ENCODE results near the gene QRICH1. TPM values are rescaled to one million over a fixed set of nuclear protein-coding genes. Genes with fewer than 3 reads are reported as not detected.
A peak's percentile ranks its signal among the peaks of the same experiment; 100 is the strongest.

QRICH1 gene
- total and polyA plus RNA-seq, 2 of the 13 experiments (the other 11 are each of a cell fraction or from before 2014, with no cell fraction given): 52.6 to 102 TPM

DNA sequence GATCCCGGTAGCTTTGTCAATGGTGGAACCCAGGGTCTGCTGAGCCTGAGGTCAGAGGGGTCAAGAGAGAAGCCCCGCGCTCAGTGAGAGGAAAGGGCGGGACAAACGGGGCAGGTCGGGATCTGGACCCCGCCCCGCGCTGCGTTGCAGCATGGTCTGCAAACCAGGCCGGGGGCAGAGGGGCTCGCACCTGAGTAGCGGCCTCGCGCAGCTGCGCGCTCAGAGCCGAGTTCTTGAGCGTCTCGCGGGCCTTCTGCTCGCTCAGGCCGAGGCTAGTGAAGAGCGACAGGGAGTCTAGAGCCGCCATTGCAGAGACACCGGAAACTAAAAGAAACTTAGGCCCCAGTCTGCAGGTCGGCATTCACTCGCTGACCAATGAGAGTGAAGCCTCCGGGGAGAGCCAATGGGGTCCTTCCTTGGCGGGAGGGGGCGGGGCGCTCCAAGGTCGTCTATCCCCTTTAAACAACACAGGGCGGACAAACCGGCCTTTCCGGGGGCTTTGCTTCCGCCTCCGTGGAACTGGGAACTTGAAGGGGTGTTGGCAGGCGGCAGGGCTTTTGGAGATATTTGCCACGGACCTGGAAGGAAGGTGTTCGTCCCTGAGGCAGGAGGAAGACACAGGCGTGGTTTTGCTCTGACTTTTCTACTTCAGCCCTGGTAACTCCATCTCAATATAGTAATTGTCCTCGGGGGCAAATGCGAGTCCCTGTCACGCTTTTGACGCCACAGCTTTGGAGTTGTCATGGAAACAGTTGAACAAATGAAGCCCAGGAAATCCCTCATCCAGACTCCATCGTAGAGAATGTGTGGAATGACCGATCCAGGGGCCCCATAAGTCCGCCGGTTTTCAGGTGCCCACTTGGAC, 10.8 kb upstream of the QRICH1 start, which contains the start of gene QARS1 (continued):
- TF ChIP-seq, protein P1, sequence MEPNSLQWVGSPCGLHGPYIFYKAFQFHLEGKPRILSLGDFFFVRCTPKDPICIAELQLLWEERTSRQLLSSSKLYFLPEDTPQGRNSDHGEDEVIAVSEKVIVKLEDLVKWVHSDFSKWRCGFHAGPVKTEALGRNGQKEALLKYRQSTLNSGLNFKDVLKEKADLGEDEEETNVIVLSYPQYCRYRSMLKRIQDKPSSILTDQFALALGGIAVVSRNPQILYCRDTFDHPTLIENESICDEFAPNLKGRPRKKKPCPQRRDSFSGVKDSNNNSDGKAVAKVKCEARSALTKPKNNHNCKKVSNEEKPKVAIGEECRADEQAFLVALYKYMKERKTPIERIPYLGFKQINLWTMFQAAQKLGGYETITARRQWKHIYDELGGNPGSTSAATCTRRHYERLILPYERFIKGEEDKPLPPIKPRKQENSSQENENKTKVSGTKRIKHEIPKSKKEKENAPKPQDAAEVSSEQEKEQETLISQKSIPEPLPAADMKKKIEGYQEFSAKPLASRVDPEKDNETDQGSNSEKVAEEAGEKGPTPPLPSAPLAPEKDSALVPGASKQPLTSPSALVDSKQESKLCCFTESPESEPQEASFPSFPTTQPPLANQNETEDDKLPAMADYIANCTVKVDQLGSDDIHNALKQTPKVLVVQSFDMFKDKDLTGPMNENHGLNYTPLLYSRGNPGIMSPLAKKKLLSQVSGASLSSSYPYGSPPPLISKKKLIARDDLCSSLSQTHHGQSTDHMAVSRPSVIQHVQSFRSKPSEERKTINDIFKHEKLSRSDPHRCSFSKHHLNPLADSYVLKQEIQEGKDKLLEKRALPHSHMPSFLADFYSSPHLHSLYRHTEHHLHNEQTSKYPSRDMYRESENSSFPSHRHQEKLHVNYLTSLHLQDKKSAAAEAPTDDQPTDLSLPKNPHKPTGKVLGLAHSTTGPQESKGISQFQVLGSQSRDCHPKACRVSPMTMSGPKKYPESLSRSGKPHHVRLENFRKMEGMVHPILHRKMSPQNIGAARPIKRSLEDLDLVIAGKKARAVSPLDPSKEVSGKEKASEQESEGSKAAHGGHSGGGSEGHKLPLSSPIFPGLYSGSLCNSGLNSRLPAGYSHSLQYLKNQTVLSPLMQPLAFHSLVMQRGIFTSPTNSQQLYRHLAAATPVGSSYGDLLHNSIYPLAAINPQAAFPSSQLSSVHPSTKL (CRISPR knock-in tag; IDR thresholded peaks at IDR 0.05): peak; percentile 12; the same call in 1 of the 2 replicates
- TF ChIP-seq FOXK1 (CRISPR knock-in tag; IDR thresholded peaks at IDR 0.05; ENCODE audit: borderline replicate concordance, low read depth): peak; percentile 54; the same call in 1 of the 2 replicates
- TF ChIP-seq, protein P2, sequence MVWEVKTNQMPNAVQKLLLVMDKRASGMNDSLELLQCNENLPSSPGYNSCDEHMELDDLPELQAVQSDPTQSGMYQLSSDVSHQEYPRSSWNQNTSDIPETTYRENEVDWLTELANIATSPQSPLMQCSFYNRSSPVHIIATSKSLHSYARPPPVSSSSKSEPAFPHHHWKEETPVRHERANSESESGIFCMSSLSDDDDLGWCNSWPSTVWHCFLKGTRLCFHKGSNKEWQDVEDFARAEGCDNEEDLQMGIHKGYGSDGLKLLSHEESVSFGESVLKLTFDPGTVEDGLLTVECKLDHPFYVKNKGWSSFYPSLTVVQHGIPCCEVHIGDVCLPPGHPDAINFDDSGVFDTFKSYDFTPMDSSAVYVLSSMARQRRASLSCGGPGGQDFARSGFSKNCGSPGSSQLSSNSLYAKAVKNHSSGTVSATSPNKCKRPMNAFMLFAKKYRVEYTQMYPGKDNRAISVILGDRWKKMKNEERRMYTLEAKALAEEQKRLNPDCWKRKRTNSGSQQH (CRISPR knock-in tag; IDR thresholded peaks at IDR 0.05; ENCODE audit: low read depth): 0 out of 2 replicates have a peak, but pooled peaks have one; percentile 12
- TF ChIP-seq EZH2 (conservative IDR thresholded peaks at IDR 0.05; ENCODE audit: low read depth, low read length): no peak
- no peak for TF ChIP-seq NONO (IDR thresholded peaks at IDR 0.05)
- peak; percentile 59; the same call in 1 of the 2 replicates for TF ChIP-seq NONO (CRISPR knock-in tag; conservative IDR thresholded peaks at IDR 0.05)
- 0 out of 2 replicates have a peak, but pooled peaks have one; percentile 26 for TF ChIP-seq ZNF12 (CRISPR knock-in tag; IDR thresholded peaks at IDR 0.05)
- no peak for TF ChIP-seq ZNF850 (CRISPR knock-in tag; conservative IDR thresholded peaks at IDR 0.05)
- TF ChIP-seq KMT2A (CRISPR knock-in tag; IDR thresholded peaks at IDR 0.05): peak; percentile 68
- TF ChIP-seq MEF2D (CRISPR knock-in tag; IDR thresholded peaks at IDR 0.05): peak; percentile 61; the same call in 1 of the 2 replicates
- peak; percentile 74 for TF ChIP-seq SP4 (CRISPR knock-in tag; IDR thresholded peaks at IDR 0.05)
- TF ChIP-seq U2AF2 (IDR thresholded peaks at IDR 0.05; ENCODE audit: low read depth, low read length): no peak
- TF ChIP-seq ZNF547 (CRISPR knock-in tag; IDR thresholded peaks at IDR 0.05): peak; percentile 88; the same call in 1 of the 2 replicates
- TF ChIP-seq MAFK (conservative IDR thresholded peaks at IDR 0.05 in 1 of 2, IDR thresholded peaks at IDR 0.05 in 1 of 2; ENCODE audit: low read length in 2 of 2): no peak
- 0 out of 2 replicates have a peak, but pooled peaks have one; percentile 46 for TF ChIP-seq ZNF775 (CRISPR knock-in tag; IDR thresholded peaks at IDR 0.05; ENCODE audit: borderline replicate concordance)
- TF ChIP-seq NR2F6 (IDR thresholded peaks at IDR 0.05): peak; percentile 78
- TF ChIP-seq NR2F6 (CRISPR knock-in tag; IDR thresholded peaks at IDR 0.05): peak; percentile 84
- TF ChIP-seq, protein P3, sequence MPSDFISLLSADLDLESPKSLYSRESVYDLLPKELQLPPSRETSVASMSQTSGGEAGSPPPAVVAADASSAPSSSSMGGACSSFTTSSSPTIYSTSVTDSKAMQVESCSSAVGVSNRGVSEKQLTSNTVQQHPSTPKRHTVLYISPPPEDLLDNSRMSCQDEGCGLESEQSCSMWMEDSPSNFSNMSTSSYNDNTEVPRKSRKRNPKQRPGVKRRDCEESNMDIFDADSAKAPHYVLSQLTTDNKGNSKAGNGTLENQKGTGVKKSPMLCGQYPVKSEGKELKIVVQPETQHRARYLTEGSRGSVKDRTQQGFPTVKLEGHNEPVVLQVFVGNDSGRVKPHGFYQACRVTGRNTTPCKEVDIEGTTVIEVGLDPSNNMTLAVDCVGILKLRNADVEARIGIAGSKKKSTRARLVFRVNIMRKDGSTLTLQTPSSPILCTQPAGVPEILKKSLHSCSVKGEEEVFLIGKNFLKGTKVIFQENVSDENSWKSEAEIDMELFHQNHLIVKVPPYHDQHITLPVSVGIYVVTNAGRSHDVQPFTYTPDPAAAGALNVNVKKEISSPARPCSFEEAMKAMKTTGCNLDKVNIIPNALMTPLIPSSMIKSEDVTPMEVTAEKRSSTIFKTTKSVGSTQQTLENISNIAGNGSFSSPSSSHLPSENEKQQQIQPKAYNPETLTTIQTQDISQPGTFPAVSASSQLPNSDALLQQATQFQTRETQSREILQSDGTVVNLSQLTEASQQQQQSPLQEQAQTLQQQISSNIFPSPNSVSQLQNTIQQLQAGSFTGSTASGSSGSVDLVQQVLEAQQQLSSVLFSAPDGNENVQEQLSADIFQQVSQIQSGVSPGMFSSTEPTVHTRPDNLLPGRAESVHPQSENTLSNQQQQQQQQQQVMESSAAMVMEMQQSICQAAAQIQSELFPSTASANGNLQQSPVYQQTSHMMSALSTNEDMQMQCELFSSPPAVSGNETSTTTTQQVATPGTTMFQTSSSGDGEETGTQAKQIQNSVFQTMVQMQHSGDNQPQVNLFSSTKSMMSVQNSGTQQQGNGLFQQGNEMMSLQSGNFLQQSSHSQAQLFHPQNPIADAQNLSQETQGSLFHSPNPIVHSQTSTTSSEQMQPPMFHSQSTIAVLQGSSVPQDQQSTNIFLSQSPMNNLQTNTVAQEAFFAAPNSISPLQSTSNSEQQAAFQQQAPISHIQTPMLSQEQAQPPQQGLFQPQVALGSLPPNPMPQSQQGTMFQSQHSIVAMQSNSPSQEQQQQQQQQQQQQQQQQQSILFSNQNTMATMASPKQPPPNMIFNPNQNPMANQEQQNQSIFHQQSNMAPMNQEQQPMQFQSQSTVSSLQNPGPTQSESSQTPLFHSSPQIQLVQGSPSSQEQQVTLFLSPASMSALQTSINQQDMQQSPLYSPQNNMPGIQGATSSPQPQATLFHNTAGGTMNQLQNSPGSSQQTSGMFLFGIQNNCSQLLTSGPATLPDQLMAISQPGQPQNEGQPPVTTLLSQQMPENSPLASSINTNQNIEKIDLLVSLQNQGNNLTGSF (CRISPR knock-in tag; IDR thresholded peaks at IDR 0.05): no peak; the same call in 1 of the 2 replicates
- TF ChIP-seq TEAD3 (CRISPR knock-in tag; optimal IDR thresholded peaks at IDR 0.05; ENCODE audit: borderline replicate concordance): peak; percentile 63
- TF ChIP-seq ATRX (CRISPR knock-in tag; IDR thresholded peaks at IDR 0.05; ENCODE audit: borderline replicate concordance): no peak

Data from HepG2 (cell line).